Stimulated activated CD4-positive, alpha-beta T cell treated with anti-CD3 and anti-CD28 coated beads, Interleukin-15, amount 100 ng/mL, for 1 hour (primary cell): ENCODE data around the gene DNLZ.

Experiments used
- DNase-seq, 2 donors: peaks; one replicate each; pipeline ENCODE4 v3.0.0-alpha.2; 2020; ENCODE audit warnings: low read depth in 1 of 2, low spot score in 1 of 2

DNLZ gene

DNA sequence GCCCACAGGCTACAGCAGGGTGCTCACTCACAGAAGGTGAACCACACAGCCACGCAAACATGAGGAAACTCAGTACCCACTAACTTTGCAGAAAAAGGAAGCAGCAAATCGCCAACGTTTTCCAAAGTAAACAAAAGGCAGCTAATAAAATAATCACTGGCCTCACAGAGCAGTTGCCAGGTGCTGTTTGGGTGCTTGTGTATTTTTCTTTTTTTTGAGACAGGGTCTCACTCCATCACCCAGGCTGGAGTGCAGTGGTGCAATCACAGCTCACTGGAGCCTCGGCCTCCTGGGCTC is 32.6 kb upstream of the DNLZ start:
- DNase-seq = no peak

DNA sequence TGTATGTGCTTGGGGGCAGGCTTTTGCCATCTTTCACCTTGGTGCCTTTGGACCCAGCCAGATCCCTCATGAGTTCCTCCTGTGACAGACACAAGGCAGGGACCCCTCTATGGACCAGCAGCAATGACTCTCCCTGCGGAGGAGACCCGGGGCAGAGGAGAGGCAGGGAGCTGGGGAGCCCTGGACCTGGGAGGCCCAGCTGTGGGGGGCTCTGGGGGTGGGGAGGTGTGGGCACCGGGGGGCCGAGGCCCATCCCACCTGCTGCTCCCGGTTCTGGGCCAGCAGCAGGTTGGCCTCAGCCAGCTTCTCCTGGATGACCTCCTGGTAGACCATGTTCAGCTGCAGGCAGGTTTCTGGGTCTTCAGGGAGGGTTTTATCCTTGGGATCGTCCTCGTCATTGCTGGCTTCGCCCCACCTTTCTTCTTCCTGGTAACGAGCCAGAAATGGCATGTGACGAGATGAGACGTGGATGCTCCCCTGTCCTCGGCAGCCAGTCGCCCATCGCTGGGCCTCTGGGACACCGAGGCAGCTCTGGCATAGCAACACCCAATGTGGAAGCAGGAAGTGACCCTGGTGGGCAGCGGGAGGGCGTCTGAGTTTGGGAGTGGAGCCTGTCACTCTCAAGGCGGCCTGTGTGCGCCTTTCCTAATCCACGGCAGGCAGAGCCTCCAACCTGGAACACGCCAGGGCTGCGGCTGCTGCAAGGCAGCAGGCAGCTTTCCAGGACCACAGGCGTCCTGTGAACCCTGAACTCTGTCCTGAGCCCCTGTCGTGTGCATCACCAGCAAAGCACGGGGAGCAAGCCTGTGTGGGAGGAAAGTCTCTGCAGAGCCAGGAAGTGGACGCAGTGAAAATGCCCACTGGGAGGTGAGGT is 32.0 kb upstream of the DNLZ start:
- DNase-seq = no peak

DNA sequence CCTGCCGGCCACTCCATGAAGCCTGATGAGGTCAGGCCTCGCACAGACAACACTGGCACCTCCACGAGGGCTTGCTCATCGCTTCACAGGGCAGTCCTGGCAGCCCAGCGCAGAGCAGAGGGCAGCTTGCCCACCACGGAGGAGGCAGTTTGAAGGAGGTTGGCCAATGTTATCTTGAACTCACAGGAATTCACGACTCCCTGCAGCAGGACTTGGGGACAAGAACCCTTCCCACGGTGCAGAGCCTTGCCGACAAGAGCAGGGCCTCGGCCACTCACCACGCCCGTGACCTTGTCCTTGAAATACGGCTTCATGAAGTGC is 31.4 kb upstream of the DNLZ start:
- DNase-seq = no peak

DNA sequence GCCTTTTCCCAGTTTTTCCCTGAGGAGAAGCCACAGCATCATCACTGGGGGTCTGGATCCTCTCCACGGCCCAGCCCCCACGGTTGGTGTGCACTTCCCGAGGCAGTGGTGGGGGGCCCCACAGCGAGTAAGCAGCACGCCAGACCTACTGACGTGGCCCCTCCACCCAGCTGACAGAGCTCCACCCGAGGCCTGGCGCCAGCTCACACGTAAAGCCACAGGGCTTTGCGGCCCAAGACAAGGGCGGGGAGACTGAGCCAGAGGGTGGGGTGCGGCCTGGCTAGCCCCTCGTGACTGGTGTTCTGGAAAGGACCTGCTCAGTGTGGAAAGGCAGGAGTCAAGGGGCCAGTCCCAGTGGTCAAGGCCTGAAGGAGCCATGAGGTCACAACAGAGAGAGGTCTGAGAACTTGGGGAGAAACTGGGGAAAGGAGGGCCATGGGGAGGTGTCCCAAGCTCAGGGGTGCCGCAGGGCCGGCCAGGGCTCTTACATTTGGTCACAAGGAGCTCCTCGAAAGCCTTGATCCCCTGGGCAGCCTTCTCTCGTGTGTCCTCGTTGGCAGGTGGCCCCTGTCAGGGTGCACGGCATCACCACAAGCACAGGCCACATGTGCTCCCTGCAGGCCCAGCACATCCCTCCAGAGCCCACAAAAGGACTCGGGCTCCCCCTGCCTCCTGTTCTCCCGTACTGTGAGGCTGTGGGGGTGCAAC is 30.9 kb upstream of the DNLZ start:
- DNase-seq = no peak

DNA sequence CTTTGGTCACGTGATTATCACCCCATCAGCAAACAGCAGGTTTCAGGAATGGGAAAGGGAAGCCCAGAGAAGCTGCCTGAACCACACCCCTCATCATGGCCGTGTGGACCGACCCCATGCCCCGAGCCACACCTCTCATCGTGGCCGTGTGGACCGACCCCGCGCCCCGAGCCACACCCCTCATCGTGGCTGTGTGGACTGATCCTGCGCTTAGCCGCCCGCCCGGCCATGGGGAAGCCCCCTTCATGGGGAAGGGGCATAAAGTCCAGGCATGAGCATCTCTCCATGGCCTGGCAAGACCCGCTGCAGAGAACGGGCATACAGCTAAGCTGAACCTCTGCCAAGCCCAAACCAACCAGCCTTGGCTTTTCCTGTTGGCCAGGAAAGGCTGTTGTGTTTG is 30.0 kb upstream of the DNLZ start:
- DNase-seq = no peak

DNA sequence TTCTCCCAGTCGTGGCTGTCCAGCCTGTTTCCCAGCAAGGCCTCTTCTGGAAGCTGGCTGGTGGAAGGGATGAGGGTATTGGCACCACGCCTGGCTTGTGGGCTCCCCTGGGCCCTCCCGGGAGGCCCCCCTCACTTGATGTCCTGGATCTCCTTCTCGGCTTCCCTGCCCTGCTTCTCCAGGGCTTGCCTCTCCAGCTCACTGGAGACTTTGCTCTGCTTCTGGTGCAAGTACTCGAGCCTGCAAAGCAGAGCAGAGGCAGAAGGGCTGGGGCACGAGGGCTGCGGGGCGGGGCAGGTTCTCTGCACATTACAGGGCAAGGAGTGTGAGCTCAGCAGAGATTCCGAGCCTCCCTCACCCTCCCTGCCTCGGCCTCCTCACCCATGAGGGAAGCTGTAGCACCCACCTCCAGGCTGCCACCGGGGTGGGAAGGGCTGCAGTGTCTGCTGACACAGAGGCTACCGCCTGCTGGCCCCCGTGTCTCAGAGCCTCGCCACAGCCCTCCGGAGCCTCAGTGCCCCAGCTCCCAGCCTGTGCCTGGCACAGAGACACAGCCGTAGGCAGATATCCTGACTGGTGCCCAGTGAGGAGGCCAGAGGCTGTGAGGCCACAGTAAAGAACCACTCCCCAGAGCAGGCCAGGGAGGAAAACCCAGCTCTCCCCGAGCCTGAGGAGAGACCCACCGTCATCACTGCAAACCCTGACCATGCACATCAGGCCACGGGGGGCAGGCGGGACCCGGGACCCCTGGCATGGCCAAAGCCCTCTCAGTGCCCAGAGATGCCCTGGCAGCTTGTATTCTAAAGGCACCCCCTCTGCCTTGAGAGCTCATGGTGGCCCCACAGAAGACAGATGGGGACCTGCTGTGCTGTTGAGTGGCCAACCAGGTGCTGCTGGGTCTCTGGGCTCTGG is 29.2 kb upstream of the DNLZ start:
- DNase-seq = no peak

DNA sequence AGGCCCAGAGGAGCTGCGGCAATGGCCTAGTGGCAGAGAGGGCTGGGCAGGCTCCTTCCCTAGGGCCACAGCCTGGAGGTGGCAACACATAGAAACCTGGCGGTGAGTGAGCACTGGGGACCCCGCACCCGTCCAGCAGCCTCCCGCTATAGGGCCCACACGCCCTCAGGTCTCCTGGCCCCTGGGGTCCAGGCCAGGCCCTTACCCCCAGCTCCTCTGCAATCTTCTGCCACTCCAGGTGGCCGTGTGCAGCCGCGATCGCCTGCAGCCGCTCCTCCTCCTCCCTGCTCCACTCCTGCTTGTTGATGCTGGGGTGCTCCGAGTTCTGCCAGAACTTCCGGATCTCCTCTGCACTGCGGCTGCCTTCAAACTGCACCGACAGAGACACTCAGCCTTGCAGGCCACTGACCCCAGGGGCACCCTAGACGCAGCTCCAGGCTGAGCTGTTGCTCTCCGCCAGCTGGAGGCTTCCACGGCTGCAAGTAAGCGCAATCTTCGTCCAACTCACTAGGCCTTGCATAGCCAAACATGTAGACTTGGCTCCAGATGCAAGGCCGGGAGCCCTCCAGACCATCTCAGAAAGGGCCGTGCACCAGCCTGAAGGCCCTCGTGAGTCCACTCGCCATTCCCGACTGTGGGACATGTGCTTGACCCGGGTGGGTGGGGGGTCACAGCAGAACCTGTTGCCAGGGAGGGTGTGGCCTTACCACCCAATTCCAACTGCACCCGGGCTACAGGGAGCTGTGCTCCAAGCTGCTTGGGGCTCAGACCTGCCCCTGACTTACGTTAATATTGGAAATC is 28.4 kb upstream of the DNLZ start:
- DNase-seq = no peak

DNA sequence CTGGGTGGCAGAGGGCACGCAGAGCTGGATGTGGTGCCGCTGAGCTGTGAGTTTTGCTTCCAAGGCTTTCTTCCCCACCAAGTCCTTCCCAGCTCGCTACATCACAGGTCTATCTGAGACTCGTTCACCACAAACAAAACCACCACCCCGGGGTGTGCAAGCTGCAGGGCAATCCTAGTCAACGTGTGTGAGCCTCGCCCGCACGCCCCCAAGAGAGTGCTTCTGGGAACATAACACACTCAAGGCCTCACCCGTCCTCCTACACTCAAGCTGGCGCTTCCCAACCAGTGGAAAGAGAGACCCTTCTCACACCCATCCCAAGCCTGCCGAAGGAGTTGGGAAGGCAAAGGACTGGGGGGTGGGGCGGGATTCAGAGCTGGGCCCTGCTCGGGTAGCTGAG is 25.9 kb upstream of the DNLZ start:
- DNase-seq = no peak

DNA sequence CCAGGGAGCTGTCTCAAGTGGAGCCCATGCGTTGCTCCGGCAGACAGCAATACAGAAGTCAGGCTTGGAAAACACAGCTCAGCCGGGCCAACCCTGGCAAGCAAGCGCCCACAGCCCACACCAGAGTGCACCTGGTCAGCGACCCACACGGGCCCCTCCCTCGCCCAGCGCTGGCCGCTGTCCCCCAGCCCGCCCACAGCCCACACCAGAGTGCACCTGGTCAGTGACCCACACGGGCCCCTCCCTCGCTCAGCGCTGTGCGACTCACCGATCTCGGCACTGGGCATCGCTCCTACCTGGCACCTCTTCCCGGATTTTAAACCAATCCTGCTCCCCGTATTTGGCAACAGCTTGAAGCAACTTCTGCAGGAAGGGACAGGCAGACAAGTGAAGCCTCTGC is 23.7 kb upstream of the DNLZ start:
- DNase-seq = no peak

DNA sequence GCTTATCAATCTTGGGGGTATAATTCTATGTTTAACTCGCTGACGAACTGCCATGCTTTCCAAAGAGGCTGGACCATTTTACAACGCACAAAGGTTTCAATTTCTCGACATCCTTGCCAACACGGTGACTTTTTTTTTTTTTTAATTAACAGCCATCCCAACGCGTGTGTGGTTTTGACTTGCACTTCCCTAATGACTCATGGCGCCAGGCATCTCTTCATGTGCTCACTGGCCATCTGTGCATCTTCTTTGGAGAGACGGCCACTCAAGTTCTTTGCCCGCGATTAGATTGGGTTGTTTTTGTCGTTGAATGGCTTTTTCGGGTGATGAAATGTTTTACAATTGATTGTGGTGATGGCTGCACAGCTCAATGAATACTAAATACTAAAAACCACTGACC is 22.5 kb upstream of the DNLZ start:
- DNase-seq = no peak

DNA sequence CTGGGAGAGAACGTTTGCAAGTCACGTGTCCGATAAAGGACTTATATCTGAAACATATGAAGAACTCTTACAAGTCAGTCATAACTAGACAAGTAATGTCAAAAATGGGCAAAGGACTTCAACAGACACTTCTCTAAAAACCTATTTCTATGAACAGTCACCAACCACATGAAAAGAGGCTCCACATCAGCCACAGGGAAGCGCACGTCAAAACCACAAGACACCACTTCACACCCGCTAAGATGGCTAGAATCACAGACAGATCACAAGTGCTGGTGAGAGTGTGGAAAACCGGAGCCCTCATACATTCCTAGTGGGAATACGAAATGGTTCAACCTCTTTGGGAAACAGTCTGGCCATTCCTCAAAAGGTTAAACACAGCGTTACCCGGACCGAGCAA is 21.5 kb upstream of the DNLZ start:
- no peak for DNase-seq

DNA sequence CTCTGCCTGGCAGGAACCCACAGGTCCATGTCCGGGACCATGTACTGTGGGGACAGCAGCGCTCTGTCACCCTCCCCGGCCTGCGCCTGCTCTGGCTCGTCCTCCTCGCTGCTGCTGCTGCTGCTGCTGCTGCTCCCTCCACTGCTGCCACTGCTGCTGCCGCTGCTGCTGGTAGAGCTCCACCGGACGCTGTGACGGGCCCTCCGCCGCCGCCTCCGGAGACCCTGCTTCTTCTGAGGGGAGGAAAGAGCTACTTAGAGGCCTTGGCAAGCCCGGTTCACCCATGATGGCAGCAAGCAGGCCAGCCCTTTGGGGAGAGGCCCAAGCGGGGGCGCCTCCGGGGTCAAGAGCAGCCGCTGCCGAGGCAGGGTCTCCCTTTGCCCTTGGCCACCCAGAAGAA is 19.9 kb upstream of the DNLZ start:
- DNase-seq = no peak

DNA sequence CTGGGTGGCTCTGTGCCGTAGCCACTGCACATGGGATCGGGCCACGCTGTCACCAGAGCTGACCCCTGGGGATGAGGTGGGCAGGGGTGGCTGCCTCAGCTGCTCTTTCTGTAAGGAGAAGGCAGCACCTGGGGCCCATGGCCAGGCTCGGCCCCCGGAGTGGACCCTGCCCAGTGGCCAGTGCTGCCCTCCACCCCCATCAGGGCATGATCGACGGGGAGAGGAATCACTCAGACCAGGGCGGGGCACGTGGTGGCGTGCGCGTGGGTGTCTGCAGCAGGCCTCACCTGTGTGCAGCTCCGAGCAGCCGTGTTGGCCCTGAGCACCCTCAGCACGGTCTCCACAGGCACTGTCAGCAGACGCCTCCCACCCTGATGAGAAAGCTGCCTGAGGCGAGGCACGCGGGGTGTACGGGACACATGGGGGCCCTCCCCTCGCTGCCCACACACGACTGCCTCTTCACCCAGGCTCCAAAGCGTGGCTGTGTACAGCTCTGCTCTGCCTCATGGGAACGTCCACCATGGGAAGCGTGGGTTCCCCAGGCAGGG is 18.5 kb upstream of the DNLZ start:
- no peak for DNase-seq

DNA sequence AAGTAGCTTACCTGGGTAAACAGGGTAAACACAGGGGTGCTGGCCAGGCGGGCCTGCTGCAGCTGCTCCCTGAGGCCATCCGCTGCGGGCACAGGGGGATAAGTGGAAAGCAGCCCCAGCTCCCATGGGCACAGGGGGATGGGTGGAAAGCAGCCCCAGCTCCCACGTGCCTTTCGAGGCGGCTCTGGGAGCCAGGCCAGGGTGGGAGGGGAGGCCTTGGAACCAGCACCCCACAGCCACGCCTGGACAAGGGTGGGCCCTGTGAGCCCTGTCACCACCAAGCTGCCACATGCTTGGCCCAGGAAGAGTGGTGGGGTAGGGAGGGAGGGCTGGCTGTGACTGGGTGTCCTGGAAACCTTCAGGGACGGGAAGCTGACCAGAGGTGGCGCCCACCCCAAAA is 17.8 kb upstream of the DNLZ start:
- no peak for DNase-seq

DNA sequence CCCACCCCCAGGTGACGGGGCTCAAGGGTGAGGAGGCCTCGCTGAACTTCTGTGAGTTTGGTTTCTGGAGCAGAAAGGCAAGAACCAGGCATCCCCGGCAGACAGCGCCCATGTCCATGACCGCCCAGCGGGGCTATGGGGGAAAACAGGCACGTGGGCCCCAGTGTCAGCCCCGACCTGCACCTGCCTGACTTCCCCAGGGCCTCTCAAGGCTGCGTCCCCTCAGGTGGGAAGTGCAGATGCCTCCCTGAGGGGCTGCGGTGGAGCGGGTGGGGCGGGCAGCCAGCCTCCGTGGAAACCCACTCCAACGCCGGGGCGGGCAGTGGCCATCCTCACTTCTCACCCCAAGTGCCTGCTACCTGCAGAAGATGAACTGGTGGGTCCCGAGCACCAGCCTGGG is 16.8 kb upstream of the DNLZ start:
- no peak for DNase-seq

DNA sequence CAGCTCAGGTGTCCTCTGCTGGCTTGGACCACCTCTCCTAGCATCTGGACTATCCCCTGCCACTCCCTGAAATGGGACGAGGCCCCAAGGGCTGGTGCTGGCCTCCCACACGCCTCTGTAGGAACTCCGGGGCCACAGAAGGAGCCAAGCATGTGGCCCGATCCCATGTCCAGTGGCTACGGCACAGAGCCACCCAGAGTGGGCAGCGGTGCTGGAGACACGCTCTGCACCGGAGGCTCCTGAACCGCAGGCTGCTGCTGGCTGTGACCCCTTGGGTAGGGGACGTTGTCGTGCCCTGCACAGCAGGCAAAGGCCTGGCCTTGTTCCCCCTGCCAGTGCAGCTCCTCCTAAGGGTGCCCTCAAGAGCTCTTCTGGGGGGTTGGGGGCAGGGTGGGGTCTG is 16.3 kb upstream of the DNLZ start:
- no peak for DNase-seq

DNA sequence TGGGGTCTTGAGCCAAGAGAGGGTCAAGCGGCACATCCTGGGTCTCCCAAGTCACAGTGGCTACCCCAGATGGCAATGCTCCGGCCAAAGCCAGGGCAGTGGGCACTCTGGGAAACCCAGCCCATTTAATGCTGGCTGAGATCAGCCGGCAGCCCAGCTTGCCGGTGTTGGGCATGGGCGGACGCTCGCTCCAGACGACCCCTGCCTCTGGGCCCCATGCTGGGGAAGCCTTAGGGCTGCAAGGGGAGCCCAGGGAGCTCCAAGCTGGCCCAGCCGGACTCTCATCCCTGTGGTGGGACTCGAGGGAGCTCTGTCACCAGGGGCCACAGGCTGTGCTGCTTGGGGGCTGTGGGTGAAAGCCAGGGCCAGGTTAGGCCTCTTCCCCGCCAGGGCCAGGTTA is 15.9 kb upstream of the DNLZ start:
- no peak for DNase-seq

DNA sequence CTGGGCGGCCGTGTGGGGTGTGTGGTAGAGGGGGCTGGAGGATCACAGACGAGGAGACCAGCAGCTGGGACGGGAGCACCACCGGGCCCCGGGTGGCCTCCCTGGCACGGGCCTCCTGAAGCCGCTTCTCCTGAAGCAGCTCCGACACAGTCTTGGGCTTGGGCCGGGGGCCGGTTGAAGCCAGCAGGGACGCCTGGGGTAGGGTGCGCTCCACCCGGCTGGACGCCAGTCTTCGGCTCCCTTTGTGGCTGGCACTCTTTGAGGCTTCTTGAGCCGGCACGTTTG is 15.4 kb upstream of the DNLZ start:
- DNase-seq = no peak

DNA sequence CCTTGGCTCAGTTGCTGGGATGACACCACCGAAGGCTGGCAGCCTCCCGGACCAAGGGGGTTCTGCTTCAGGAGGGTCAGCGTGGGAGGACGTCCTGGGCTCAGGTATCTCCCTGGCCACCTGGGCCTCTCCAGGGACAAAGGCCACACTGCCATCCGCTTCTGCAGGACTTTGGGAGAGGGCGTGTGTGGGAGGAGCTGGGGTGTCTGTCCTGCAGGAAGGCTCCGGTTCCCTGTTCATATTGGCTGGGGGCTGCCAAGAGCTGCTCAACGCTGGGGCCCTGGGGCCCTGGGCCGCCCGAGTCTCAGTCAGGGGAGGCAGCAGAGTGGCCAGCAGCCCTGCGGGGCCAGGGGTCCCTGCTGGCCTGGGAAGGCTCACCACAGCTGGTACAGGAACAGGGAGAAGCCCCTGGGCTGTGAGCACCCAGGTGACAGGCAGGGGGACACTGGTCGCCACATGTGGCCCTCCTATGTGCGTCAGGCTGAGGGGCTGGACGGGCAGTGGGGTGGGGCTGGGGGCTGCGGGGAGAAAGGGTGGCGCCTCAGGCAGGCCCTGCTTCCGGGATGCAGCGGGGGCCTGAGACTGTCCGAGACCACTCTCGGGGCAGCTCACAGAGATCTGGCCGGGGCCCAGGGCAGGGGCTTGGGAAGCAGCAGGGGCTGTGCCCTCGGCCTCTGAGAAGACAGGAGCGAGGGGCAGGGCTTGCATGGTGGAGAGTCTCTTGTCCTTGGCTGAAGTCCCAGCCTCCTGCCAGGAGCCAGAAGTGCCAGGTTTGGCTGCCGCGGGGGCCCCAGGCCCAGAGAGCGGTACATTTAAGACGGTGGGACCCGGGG is 14.8 kb upstream of the DNLZ start:
- no peak for DNase-seq
